RPMI8226 (cell line): ENCODE results near the gene ACAP3.

Experiments used
- DNase-seq: peaks from one replicate; pipeline ENCODE4 v3.0.0-alpha.2; 2015

The ACAP3 gene

DNA sequence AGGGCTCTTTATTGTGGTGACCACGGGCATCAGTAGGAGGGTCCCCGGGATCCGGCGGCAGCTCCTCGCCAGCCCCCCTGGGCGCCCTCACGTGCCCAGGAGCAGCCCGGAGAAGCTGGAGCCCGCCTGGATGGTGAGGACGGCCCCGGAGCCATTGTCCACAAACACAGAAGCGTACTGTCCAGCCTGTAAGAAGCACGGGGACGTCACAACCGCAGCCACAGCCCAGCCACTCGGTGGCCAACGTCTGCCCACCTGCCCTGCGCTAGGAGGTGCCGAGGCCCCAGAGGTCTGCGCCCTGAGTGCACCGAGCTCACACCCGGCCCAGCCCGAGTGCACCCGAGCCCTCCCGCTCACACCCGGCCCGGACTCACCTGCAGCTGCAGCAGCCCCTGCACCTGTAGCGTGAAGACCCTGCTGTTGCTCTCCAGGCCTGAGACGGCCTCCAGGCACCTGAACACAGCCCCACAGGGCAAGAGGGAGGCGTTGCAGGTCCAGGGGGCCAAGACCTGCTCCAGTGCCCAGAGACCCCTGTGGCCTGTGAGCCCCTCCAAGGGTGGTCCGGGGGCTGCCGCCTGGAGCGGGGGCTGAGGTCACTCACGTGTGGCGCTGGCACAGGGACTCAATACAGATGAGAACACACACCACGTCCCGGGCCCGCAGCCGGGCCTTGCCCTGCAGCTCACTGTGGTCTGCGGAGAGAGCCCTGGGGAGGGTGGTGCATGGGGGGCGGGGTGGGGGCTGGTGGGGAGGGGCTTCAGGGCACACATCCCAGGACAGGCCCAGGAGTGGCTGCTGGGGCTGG, 65.1 kb downstream of the ACAP3 start:
- no peak for DNase-seq
